Thyroid gland (tissue), 4 donors: ENCODE measurements around the gene GPR31. TPM values are rescaled to one million over a fixed set of nuclear protein-coding genes. Genes with fewer than 3 reads are reported as not detected.

Experiments
- DNase-seq, 2 donors: peaks; one replicate each; pipeline ENCODE4 v3.0.0-alpha.2; 2019
- H3K27ac ChIP-seq, 3 donors: fragments of 200-600 bp; sonication (generic); 1 replicate in 2 of 3; 2 replicates in 1 of 3; pipeline ENCODE4 v1.5.1; 2016 to 2019; ENCODE audit warnings: mild to moderate bottlenecking in 1 of 3, moderate library complexity in 1 of 3
- H3K27me3 ChIP-seq: fragments of 200-600 bp; sonication (generic); one replicate; pipeline ENCODE4 v1.5.1; 2019
- H3K36me3 ChIP-seq, 2 donors: fragments of 200-600 bp; sonication (generic); one replicate each; pipeline ENCODE4 v1.5.1; 2016 to 2019
- H3K4me1 ChIP-seq, 2 donors: fragments of 200-600 bp; sonication (generic); one replicate each; pipeline ENCODE4 v1.5.1; 2017 to 2019
- H3K4me3 ChIP-seq, 3 donors: fragments of 200-600 bp; sonication (generic); replicated peaks in 1 of 3; 1 replicate in 2 of 3; 2 replicates in 1 of 3; pipeline ENCODE4 v1.5.1; 2016; ENCODE audit warnings: mild to moderate bottlenecking in 1 of 3
- H3K9me3 ChIP-seq: fragments of 200-600 bp; sonication (generic); one replicate; pipeline ENCODE4 v1.5.1; 2017
- POLR2A ChIP-seq, 2 donors: fragments of 450-650 bp; IDR thresholded peaks; one replicate each; pipeline ENCODE4 v1.6.1; 2017; ENCODE audit warnings: antibody characterized with exemption in 2 of 2, mild to moderate bottlenecking in 2 of 2, moderate library complexity in 1 of 2
- WGBS, 2 donors: methylation state at CpG; one replicate each; pipeline ENCODE4 v1.1.5; 2017; 5-methylcytosine and 5-hydroxymethylcytosine counted together
- intact Hi-C: fragments of 100-400 bp; cut with DNase I; formaldehyde crosslinking; loops from one replicate; pipeline ENCODE4 v1.15.1; 2023
- total RNA-seq, 4 donors: library from RNA; depleted of rRNA; stranded (reverse); fragments of >200 nt; gene quantifications; one replicate each; pipeline ENCODE4 v1.2.3, GENCODE V29; 2016
- TF ChIP-seq, protein P1 (sequence below), 6 experiments: fragments of 200-600 bp in 3 of 6; fragments of 450-650 bp in 3 of 6; sonication (generic) in 3 of 6; IDR thresholded peaks; one replicate each; pipeline ENCODE4 v1.5.1; 2016 to 2019; ENCODE audit warnings: antibody characterized with exemption in 6 of 6, mild to moderate bottlenecking in 2 of 6, inconsistent platforms in 1 of 6, moderate library complexity in 1 of 6

The GPR31 gene
- total RNA-seq, 4 donors from 2014 or later, result not detected

DNA sequence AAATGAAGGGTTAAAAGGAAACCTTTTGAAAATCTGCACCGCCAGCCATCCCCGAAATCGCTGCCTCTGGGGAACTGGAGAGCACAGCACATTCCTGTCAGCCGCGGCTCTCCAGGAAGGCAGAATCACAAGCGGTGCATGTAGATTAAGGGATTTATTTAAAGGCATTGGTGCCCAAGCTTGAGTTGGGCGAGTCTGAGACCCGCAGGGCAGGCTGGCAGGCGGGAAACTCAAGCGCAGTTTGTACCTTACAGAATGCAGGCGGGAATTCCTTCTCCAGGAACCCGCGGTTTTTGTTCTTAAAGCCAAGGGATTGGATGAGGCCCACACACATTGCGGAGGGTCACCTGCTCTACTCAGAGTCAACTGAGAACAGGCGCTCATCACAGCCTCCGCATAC is 10.8 kb downstream of the GPR31 start:
- no peak overlapping the region for H3K27ac ChIP-seq
- H3K4me3 ChIP-seq, result no peak overlapping the region
- no peaks in the 10 kb centered on the region for H3K36me3 ChIP-seq
- TF ChIP-seq POLR2A (IDR thresholded peaks at IDR 0.05), result no peak
- TF ChIP-seq, protein P1, sequence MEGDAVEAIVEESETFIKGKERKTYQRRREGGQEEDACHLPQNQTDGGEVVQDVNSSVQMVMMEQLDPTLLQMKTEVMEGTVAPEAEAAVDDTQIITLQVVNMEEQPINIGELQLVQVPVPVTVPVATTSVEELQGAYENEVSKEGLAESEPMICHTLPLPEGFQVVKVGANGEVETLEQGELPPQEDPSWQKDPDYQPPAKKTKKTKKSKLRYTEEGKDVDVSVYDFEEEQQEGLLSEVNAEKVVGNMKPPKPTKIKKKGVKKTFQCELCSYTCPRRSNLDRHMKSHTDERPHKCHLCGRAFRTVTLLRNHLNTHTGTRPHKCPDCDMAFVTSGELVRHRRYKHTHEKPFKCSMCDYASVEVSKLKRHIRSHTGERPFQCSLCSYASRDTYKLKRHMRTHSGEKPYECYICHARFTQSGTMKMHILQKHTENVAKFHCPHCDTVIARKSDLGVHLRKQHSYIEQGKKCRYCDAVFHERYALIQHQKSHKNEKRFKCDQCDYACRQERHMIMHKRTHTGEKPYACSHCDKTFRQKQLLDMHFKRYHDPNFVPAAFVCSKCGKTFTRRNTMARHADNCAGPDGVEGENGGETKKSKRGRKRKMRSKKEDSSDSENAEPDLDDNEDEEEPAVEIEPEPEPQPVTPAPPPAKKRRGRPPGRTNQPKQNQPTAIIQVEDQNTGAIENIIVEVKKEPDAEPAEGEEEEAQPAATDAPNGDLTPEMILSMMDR (IDR thresholded peaks at IDR 0.05), result no peak
- no peaks in the 10 kb centered on the region for H3K9me3 ChIP-seq
- no peaks in the 10 kb centered on the region for H3K4me1 ChIP-seq
- DNase-seq, result no peak
- intact Hi-C loops, result no loop called here
- WGBS, 2 donors, result 31 to 34% methylated on average over 16 of the region's 16 CpGs
- H3K27me3 ChIP-seq, result no peaks in the 10 kb centered on the region

- no peaks in the 10 kb centered on the region for H3K4me1 ChIP-seq
- no peak overlapping the region for H3K4me3 ChIP-seq
- no peaks in the 10 kb centered on the region for H3K36me3 ChIP-seq
- H3K27me3 ChIP-seq, result no peaks in the 10 kb centered on the region
- H3K9me3 ChIP-seq, result no peaks in the 10 kb centered on the region
- intact Hi-C loops, result no loop called here
- 71 to 81% methylated on average over 15 of the region's 15 CpGs for WGBS, 2 donors
- peak; percentile 15 to 35 for DNase-seq
- TF ChIP-seq, protein P1 (IDR thresholded peaks at IDR 0.05), result no peak
- TF ChIP-seq POLR2A (IDR thresholded peaks at IDR 0.05), result no peak
- H3K27ac ChIP-seq, result no peak overlapping the region
Observed at GRCh38 chr6:167146135-167146534, 11.6 kb downstream of the GPR31 start.

DNA sequence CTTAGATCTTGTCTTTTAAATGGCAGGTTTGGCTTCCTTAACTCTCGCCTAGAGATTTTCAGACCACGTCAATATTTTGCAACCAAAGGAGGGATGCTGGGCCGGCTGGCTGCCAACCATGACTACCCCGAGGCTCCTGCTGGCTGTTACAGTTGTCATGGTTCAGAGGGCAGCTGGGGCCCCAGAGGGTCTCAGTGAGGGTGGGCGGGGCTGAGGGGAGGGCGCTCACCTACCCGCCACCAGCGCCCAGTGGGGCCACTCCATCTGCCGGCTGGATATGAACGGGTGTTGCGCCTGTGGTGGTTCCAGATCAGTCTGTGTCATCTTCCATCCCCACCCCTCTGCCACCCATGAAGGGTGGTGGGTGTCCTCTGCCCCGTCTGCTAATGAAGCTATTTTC is 12.3 kb downstream of the GPR31 start:
- Histone ChIP-seq H3K36me3 (no peaks in the 10 kb centered on the region), H3K4me1 (no peaks in the 10 kb centered on the region), H3K4me3 (no peak overlapping the region), H3K9me3 (no peaks in the 10 kb centered on the region), H3K27ac (no peak overlapping the region), H3K27me3 (no peaks in the 10 kb centered on the region)
- DNase-seq, result no peak
- intact Hi-C loops, result no loop called here
- WGBS, 2 donors, result 87 to 93% methylated on average over 9 to 11 of the region's 12 CpGs
- TF ChIP-seq, protein P1 (IDR thresholded peaks at IDR 0.05), result no peak
- no peak for TF ChIP-seq POLR2A (IDR thresholded peaks at IDR 0.05)

GRCh38 chr6:167143041-167143440 is 14.7 kb downstream of the GPR31 start:
- TF ChIP-seq, protein P1 (IDR thresholded peaks at IDR 0.05), result no peak
- TF ChIP-seq POLR2A (IDR thresholded peaks at IDR 0.05), result no peak
- 86 to 91% methylated on average over 9 of the region's 9 CpGs for WGBS, 2 donors

GRCh38 chr6:167142433-167142761 is 15.4 kb downstream of the GPR31 start:
- 43 to 47% methylated on average over 4 of the region's 4 CpGs for WGBS, 2 donors
- no peak for DNase-seq
- no peak overlapping the region for H3K4me3 ChIP-seq
- H3K27ac ChIP-seq, result no peak overlapping the region
- no peaks in the 10 kb centered on the region for H3K4me1 ChIP-seq
- H3K27me3 ChIP-seq, result no peaks in the 10 kb centered on the region
- H3K9me3 ChIP-seq, result no peaks in the 10 kb centered on the region
- no peak for TF ChIP-seq POLR2A (IDR thresholded peaks at IDR 0.05)
- TF ChIP-seq, protein P1 (IDR thresholded peaks at IDR 0.05), result no peak
- no peaks in the 10 kb centered on the region for H3K36me3 ChIP-seq
- intact Hi-C loops, result loop anchor here (5.0 kb wide), 3 partner anchors 145 to 370 kb away; partner anchors contain the start of gene CEP43

More at GRCh38 chr6:167143041-167143440, 14.7 kb downstream of the GPR31 start:
- Histone ChIP-seq H3K9me3 (no peaks in the 10 kb centered on the region), H3K27ac (no peak overlapping the region), H3K36me3 (no peaks in the 10 kb centered on the region), H3K4me3 (no peak overlapping the region), H3K27me3 (no peaks in the 10 kb centered on the region), H3K4me1 (no peaks in the 10 kb centered on the region)
- intact Hi-C loops, result loop anchor here (5.0 kb wide), 3 partner anchors 146 to 371 kb away; partner anchors contain the start of gene CEP43
- no peak for DNase-seq
